Measurements from ENCODE around the gene CCDC121. TPM values are rescaled to one million over a fixed set of nuclear protein-coding genes. Genes with fewer than 3 reads are reported as not detected.
"Not testable (repeated sequence)": the region's sequence is repeated elsewhere in the genome, so short reads cannot be mapped to it uniquely, and the experiment has no call there.

Gene CCDC121
- total RNA-seq, 1 donor from 2014 or later: 4.2 TPM

- TF ChIP-seq, protein P1, sequence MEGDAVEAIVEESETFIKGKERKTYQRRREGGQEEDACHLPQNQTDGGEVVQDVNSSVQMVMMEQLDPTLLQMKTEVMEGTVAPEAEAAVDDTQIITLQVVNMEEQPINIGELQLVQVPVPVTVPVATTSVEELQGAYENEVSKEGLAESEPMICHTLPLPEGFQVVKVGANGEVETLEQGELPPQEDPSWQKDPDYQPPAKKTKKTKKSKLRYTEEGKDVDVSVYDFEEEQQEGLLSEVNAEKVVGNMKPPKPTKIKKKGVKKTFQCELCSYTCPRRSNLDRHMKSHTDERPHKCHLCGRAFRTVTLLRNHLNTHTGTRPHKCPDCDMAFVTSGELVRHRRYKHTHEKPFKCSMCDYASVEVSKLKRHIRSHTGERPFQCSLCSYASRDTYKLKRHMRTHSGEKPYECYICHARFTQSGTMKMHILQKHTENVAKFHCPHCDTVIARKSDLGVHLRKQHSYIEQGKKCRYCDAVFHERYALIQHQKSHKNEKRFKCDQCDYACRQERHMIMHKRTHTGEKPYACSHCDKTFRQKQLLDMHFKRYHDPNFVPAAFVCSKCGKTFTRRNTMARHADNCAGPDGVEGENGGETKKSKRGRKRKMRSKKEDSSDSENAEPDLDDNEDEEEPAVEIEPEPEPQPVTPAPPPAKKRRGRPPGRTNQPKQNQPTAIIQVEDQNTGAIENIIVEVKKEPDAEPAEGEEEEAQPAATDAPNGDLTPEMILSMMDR (IDR thresholded peaks at IDR 0.05): no peak
- H3K27me3 ChIP-seq: no peaks in the 10 kb centered on the region
- DNase-seq: no peak
- ATAC-seq: no peak
- intact Hi-C loops (cut with DNase I): no loop called here
- H3K36me3 ChIP-seq: peaks cover 88% of the 10 kb centered on the region
- no peak overlapping the region for H3K4me3 ChIP-seq
- no peaks in the 10 kb centered on the region for H3K9me3 ChIP-seq
- H3K27ac ChIP-seq: no peak overlapping the region
- no peaks in the 10 kb centered on the region for H3K4me1 ChIP-seq
These were observed 13.5 kb downstream of the CCDC121 start for GRCh38 chr2:27615316-27615715.

DNA sequence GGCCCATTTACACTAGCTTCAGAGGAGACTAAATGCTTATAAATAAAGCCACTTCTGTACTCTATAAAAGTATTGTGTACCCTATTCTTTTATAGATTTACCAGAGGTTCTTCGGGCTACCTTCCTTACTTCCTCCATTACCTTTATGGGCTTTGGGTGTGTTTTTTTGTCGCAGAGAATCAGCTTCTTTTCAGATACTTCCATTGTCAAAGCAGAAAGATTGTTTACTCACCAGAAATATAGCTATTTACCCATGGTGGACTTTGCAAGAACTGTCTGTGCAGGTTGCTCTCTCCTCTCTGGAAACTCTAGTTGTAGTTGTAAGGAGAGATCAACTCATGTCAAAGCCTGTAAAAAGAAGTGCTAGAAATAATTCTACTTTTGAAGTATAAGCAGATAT is 14.8 kb downstream of the CCDC121 start:
- peaks cover 89% of the 10 kb centered on the region for H3K36me3 ChIP-seq
- ATAC-seq (no peak), DNase-seq (no peak)
- H3K27ac ChIP-seq: no peak overlapping the region
- intact Hi-C loops (cut with DNase I): no loop called here
- TF ChIP-seq, protein P1 (IDR thresholded peaks at IDR 0.05): no peak
- no peaks in the 10 kb centered on the region for H3K9me3 ChIP-seq
- no peaks in the 10 kb centered on the region for H3K27me3 ChIP-seq
- H3K4me3 ChIP-seq: no peak overlapping the region
- no peaks in the 10 kb centered on the region for H3K4me1 ChIP-seq

- H3K27me3 ChIP-seq: no peaks in the 10 kb centered on the region
- H3K27ac ChIP-seq: no peak overlapping the region
- H3K9me3 ChIP-seq: no peaks in the 10 kb centered on the region
- TF ChIP-seq, protein P1 (IDR thresholded peaks at IDR 0.05): no peak
- ATAC-seq (no peak), DNase-seq (no peak)
- intact Hi-C loops (cut with DNase I): no loop called here
- H3K4me1 ChIP-seq: no peaks in the 10 kb centered on the region
- peaks cover 91% of the 10 kb centered on the region for H3K36me3 ChIP-seq
- H3K4me3 ChIP-seq: no peak overlapping the region
These were observed 22.2 kb downstream of the CCDC121 start for GRCh38 chr2:27606611-27607010.

DNA sequence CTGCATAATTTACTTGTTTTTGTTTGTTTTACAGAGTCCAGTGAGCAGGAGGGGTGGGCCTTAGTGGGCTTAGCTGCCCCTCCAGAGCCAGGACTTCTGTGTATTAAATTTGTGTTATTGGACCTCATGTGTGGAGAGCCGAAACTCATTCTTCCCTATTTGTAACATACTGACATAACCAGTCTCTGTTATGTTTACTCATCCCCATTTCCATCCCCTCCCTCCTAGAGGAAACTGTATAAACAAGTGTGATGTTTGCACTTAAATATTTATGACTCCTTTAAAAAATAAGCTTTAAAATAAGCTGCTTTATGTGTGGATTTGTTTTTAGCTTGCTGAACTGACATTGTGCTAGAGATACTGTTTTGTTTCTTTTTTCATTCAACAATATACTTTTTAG is 32.2 kb downstream of the CCDC121 start:
- no peak for DNase-seq
- Histone ChIP-seq H3K27me3 (no peaks in the 10 kb centered on the region), H3K27ac (no peak overlapping the region), H3K4me3 (no peak overlapping the region), H3K36me3 (peaks cover 35% of the 10 kb centered on the region), H3K4me1 (peaks cover 6% of the 10 kb centered on the region), H3K9me3 (no peaks in the 10 kb centered on the region)
- intact Hi-C loops (cut with DNase I): no loop called here
- no peak for ATAC-seq
- TF ChIP-seq, protein P1 (IDR thresholded peaks at IDR 0.05): no peak

- ATAC-seq; DNase-seq; intact Hi-C loops (cut with DNase I): not testable (repeated sequence)
These were observed 33.4 kb downstream of the CCDC121 start for GRCh38 chr2:27595412-27595811.

DNA sequence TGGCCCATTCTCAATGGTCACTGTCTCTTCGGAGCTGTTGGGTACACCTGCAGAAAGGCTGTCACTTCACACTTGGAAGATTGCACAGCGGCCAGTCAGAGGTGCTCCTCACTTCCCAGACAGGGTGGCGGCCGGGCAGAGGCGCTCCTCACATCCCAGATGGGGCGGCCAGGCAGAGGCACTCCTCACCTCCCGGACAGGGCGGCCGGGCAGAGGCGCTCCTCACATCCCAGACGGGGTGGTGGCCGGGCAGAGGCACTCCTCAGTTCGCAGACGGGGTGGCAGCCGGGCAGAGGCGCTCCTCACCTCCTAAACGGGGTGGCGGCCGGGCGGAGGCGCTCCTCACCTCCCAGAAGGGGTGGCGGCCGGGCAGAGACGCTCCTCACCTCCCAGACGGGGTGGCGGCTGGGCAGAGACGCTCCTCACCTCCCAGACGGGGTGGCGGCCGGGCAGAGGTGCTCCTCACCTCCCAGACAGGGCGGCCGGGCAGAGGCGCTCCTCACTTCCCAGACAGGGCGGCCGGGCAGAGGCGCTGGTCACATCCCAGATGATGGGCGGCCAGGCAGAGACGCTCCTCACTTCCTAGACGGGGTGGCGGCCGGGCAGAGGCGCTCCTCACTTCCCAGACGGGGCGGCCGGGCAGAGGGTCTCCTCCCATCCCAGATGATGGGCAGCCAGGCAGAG is 34.6 kb downstream of the CCDC121 start:
- DNase-seq; ATAC-seq; H3K4me3 ChIP-seq; H3K9me3 ChIP-seq; H3K4me1 ChIP-seq; H3K27ac ChIP-seq; intact Hi-C loops (cut with DNase I); H3K27me3 ChIP-seq: not testable (repeated sequence)
- peaks cover 12% of the 10 kb centered on the region for H3K36me3 ChIP-seq

More at GRCh38 chr2:27595412-27595811, 33.4 kb downstream of the CCDC121 start:
- H3K27ac ChIP-seq, H3K4me3 ChIP-seq, H3K4me1 ChIP-seq, H3K27me3 ChIP-seq, H3K9me3 ChIP-seq: not testable (repeated sequence)
- peaks cover 23% of the 10 kb centered on the region for H3K36me3 ChIP-seq

- Histone ChIP-seq H3K36me3 (peaks cover 2% of the 10 kb centered on the region), H3K4me1 (no peaks in the 10 kb centered on the region), H3K27ac (no peak overlapping the region), H3K27me3 (no peaks in the 10 kb centered on the region), H3K9me3 (peaks cover 9% of the 10 kb centered on the region), H3K4me3 (no peak overlapping the region)
- TF ChIP-seq, protein P1 (IDR thresholded peaks at IDR 0.05): no peak
- intact Hi-C loops (cut with DNase I): no loop called here
- ATAC-seq (no peak), DNase-seq (no peak)
These were observed 35.6 kb downstream of the CCDC121 start for GRCh38 chr2:27593240-27593639.

Data from upper lobe of right lung (tissue), 1 donor.